ENCODE results near the gene ANKRD11.

DNA sequence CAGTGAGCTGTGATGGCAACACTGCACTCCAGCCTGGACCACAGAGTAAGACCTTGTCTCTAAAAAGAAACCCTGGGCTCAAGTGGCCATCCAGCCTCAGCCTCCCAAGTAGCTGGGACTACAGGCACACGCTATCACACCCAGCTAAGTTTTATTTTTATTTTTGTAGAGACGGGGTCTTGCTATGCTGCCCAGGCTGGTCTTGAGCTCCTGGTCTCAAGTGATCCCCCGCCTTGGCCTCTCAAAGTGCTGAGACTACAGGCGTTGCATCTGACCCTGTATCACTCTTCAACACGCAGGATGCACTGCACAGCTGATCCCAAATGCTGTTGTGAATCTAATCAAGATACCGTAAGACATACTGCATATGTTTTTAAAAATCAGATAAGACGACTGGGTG lies 23.0 kb downstream of the ANKRD11 start:
- no peak for TF ChIP-seq SIN3A (IDR thresholded peaks at IDR 0.05; ENCODE audit: borderline replicate concordance, insufficient read depth, low read depth, low read length)
- TF ChIP-seq, protein P1, sequence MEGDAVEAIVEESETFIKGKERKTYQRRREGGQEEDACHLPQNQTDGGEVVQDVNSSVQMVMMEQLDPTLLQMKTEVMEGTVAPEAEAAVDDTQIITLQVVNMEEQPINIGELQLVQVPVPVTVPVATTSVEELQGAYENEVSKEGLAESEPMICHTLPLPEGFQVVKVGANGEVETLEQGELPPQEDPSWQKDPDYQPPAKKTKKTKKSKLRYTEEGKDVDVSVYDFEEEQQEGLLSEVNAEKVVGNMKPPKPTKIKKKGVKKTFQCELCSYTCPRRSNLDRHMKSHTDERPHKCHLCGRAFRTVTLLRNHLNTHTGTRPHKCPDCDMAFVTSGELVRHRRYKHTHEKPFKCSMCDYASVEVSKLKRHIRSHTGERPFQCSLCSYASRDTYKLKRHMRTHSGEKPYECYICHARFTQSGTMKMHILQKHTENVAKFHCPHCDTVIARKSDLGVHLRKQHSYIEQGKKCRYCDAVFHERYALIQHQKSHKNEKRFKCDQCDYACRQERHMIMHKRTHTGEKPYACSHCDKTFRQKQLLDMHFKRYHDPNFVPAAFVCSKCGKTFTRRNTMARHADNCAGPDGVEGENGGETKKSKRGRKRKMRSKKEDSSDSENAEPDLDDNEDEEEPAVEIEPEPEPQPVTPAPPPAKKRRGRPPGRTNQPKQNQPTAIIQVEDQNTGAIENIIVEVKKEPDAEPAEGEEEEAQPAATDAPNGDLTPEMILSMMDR (IDR thresholded peaks at IDR 0.05): no peak
- TF ChIP-seq TCF7L2 (IDR thresholded peaks at IDR 0.05; ENCODE audit: low read depth, low read length): no peak
- TF ChIP-seq, protein P2, sequence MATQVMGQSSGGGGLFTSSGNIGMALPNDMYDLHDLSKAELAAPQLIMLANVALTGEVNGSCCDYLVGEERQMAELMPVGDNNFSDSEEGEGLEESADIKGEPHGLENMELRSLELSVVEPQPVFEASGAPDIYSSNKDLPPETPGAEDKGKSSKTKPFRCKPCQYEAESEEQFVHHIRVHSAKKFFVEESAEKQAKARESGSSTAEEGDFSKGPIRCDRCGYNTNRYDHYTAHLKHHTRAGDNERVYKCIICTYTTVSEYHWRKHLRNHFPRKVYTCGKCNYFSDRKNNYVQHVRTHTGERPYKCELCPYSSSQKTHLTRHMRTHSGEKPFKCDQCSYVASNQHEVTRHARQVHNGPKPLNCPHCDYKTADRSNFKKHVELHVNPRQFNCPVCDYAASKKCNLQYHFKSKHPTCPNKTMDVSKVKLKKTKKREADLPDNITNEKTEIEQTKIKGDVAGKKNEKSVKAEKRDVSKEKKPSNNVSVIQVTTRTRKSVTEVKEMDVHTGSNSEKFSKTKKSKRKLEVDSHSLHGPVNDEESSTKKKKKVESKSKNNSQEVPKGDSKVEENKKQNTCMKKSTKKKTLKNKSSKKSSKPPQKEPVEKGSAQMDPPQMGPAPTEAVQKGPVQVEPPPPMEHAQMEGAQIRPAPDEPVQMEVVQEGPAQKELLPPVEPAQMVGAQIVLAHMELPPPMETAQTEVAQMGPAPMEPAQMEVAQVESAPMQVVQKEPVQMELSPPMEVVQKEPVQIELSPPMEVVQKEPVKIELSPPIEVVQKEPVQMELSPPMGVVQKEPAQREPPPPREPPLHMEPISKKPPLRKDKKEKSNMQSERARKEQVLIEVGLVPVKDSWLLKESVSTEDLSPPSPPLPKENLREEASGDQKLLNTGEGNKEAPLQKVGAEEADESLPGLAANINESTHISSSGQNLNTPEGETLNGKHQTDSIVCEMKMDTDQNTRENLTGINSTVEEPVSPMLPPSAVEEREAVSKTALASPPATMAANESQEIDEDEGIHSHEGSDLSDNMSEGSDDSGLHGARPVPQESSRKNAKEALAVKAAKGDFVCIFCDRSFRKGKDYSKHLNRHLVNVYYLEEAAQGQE (IDR thresholded peaks at IDR 0.05; ENCODE audit: insufficient read depth in 1 of 2, low read depth in 2 of 2, low read length in 1 of 2): no peak
- TF ChIP-seq POLR2AphosphoS5 (IDR thresholded peaks at IDR 0.05; ENCODE audit: low read depth, low read length): no peak

Measured in Panc1 (cell line).